Middle frontal gyrus (tissue), 1 donor: ENCODE data around the gene FOCAD.

Experiments
- DNase-seq: peaks from one replicate; pipeline ENCODE4 v3.0.0-alpha.2; 2015; ENCODE audit warnings: low spot score; ENCODE audit errors: extremely low spot score

FOCAD gene

DNA sequence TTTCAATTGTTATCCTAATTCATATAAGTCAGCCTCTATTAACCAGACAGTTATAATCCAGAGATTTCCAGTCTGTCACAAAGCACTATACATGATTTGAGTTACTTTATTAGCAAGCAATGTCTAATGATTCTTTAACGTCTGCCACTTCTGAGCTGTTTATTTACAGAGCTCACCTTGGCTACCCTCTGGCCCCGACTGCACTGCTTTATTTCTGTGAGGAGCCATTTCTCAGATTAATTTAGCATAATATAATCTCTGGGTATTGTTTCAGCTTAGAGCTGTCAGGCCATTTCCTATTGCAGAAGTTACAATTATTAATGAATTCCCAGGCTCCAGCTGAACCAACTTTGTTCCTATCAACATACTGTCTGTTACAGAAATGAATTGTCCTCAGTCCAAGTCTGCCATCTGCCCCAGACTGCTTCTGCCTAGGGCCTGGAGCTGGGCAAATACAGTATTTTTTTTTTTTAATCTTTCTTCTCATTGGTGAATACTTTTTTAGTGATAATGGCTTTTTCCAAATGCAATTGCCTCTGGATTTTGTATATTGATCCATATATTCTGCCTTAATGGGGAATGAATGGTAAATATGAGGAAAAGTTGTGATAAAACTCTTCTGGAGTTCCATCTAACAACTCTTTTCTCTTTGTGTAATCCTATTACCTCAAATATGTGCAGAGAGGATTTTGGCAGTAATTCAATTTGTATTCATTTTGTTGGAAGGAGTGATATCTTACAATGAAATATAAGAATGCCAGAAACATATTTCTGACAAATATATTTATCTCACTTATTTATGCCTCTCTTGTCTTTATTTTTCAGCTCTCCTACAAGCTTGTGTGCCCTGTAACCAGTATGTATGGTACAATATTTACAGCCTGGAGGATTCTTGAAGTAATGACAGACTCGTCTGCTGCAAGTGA lies 104.7 kb downstream of the FOCAD start:
- no peak for DNase-seq

DNA sequence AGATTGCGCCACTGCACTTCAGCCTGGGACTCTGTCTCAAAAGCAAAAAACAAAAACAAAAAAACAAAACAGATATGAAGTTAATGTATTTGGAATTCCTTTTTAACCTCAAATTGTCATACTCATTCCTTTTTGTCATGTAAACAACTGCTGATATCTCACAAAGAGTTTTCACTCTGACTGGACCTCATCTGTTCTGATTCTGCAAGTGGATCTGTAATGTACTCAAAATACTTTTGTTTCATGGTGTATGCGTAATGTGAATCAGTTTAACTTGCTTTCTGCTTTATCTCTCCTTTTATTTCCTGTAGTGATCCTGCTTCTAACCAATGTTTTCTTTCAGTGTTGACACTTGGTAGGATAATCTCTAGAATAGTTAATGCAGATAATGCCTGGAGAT lies 106.7 kb downstream of the FOCAD start:
- DNase-seq, result no peak

DNA sequence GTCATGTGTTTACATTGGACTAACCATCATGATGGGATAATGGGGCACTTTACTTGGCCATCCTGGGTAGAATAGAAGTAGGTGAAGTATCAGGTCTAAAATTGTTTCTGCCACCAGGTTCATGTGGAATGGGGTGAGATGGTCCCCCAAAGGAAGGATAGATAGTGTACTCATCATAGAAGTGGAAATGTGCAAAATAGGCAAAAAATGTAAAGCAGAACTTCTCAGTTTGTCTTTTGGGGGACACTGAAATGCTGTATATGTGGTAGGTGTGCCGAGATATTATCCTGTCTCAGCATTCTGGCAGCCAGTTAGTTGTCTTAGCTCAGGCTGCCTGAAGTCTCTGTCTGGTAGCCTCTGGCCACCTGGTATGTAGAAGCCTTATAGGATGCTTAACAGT lies 107.6 kb downstream of the FOCAD start:
- no peak for DNase-seq

DNA sequence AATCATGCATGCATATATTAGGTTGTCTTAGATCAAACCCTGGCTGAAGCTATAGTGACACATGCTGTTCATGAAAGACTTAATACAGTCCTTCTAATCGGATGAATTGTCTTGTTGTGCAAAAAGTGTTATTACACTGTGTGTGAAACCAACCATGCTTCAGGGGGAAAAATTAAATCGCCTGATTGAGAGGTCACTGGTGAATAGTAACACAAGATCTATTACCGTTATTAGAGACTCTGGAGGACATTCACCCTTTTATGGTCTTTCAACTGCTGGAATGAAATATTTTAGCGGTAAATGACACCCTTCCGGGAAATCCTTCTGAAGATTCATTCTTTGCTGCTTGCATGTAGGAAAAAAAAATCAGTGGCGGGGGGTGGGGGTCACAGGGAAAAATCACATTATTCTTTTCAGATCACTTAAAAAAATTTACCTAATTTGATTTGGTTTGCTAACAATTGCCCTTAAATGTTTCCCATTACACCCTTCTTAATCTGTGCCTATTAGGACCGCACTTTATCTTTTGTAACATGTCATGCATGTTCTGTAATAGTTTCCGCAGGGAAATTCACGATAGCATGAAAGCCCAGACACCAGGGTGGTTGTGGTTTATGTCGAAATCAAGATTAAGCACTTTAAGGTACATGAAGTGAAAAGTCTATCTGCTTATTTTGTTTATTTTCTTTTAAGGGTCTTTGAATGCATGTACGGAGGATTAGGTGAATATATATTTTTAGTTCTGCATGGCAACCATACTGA lies 120.6 kb downstream of the FOCAD start:
- no peak for DNase-seq

DNA sequence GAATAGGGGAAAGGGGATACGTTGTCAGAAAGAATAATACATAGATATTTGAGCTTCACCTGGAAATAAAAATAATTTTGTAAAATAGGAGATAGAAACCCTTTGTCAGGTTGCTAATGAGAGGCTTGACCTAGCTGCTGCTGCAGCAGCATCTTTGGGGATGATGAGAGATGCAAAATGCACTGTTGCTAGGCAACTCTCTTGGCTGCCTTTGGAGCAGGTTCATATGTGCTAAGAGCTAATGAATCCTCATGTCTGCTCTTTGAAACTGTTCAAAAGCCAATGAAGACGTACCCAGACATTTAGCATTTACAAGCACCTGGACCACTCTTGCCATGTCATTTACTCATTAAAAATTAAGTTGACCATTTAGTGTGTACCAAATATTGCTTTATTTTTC lies 121.7 kb downstream of the FOCAD start:
- no peak for DNase-seq

DNA sequence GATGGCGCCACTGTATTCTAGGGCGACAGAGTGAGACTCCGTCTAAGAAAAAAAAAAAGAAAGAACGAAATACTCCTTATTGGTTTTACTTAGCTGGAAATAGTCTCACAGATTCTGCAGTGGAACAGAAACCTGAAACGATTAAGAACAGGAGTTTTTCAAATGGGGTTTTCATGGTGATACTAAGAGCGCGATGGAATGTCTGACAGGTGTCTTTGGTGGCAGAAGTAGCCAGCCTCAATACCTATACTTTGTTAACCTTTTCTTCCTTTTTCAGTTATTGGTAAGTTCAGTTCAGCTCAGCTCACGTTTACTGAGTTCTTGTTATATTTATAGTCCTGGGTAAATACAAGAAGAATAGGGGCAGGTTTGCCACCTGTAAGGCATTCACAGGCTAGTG lies 123.9 kb downstream of the FOCAD start:
- no peak for DNase-seq

DNA sequence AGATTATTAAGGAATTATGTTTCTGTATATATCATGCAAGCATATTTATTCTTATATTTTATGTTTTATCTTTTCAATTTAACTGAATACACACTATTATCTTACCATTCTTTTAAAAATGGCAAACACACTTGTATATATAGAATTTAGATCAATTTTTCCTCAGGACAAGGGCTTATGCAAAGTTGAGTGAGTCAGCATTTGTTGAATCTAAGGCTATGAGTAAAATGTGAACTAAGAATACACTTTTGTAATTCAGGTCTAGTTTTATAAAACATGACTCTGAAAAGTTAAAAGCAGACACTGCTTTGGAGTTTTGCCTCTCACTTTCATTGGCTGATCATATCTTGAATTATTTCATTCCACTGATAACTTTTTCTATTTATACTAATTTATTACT lies 127.8 kb downstream of the FOCAD start:
- DNase-seq, result no peak

DNA sequence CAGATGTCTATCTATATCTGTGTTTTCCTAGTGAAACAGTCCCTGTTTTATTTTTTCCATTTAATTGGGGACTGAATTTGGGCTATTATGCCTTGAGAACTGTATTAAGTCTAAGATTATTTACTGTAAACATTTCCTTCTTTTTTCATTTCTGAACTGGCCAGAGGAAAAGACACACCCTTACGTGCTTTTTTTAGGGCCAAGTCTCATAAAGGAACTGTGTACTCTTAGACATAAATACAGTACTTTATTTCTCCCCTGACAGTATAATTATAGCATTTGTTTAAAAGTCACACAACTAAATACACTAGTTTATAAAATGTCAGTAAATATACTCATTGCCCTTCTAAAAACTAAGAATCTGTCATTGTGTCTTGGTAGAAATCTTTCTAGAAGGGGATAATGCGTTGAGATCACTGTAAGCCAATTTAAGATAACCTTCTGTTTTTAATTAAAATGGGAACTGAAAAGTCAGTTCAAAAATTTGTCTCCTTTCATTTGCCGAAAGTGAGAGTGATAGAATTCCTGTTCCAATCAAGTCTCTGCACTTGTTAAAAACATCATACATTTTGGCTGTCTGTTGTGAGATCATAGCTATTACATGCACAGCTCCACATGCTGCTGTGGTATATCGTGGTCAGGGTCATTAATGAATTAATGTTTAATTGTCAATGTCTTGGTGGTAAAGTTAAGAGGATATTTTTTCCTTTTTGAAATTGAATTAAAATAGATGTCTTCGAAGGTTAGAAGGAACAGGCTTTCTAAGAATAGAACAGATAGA lies 132.1 kb downstream of the FOCAD start:
- DNase-seq, result no peak

DNA sequence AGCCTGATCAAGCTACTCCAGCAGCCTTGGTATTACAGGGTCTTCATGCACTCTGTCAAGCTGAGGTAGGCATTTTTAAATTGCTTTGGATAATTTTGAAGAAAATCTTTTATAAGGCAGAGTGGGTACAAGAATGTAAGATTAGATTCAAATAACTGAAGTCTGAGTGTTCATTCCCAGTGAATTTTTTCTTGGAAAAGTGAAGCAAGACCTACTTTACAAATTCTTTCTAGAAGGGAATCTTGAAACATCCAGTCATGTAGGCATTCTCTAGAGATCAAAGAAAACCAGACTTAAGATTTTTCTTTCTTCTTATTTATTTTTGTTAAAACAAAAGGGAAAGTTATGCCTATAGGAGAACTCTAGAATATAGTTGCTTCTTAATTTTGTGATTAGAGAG lies 139.0 kb downstream of the FOCAD start:
- DNase-seq, result no peak

DNA sequence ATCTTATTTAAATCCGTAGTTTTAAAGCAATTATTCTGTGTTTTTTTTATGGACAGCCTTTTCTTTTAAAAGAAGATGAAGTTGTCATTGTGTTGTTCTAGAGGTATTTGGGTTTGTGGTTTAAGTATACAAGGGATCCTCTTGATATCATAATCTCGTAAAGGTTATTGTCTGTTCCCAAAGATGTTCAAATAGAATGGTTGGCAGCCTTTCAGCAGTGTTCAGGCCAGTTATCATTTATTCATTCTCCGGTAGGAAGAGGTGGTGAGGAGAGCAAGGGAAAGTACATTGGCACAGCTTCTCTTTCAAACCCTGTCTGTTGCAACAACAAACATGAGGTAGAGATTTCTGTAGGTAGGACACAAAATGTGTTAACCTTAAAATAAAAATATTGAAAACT lies 147.0 kb downstream of the FOCAD start:
- DNase-seq, result no peak

DNA sequence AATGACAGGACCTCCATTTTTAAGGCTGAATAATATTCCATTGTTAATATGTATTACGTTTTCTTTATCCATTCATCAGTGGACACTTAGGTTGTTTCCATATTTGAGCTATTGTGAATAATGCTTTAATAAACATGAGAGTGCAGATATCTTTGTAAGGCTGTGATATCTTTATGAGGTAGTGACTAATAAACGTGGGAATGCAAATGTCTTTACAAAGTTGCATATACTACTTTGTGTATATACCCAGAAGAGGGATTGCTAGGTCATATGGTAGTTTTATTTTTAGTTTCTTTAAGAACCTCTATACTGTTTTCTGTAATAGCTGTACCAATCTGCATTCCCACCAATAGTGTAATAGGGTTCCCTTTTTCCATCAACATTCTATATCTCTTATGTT lies 148.7 kb downstream of the FOCAD start:
- DNase-seq, result no peak

DNA sequence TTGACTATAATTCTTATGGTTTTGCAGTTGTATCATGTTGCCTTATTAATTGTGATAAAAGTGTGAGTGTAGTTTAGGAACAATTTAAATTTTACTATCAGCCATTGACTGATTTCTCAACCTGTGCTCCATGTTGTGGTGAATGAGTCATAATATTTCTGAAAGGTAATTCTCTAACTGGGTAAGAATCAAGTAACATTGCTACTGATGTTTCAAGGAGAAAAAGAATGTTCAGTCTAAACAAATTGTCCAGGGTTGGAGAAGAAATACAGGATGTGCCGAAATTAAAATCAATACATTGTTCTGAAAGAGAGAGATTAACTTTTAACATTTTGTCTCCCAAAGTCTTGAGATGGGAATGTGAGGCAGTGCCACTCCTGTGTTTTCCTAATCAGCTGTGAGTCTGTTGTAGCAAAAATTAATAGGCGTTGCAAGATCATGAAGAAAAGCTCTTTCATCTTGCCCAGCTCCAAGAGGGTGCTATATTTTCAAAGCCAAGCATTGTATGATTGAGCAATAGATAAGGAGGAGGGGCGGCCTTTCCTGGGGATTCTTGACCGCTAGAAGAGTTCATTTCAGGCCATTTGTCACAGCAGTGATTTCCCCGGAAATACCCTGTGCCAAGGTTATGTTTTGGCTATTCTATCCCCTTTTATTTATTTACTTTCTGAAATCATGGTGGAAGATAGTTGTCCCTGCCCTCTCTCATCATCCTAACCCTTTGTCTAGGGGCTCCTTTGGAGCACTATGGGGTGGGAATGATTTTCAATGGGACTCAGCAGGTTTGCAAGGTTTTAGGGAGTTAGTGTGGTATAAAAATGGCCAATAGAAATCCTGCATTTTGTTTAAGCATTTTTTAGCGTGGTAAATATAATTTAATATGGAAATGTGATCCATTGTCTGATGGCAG lies 151.6 kb downstream of the FOCAD start:
- DNase-seq, result no peak

DNA sequence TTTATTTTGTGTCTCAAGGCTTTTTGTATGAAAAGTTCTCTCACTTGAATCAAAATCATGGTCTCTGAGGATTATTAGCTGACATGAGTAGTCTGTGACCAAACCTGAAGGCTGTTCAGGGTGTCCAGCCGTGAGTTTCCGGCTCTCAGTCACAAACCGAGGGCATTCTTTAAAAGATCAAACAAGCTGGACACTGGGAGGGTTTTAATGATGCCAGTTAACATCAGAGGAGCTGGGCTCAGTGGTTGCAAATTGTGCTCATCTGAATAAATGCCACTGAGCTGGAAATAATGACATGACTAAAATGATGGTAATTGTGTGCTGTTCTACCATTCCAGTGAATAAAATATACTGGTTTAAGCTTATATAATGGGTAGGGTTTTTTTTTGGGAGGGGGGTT lies 153.1 kb downstream of the FOCAD start:
- DNase-seq, result no peak

DNA sequence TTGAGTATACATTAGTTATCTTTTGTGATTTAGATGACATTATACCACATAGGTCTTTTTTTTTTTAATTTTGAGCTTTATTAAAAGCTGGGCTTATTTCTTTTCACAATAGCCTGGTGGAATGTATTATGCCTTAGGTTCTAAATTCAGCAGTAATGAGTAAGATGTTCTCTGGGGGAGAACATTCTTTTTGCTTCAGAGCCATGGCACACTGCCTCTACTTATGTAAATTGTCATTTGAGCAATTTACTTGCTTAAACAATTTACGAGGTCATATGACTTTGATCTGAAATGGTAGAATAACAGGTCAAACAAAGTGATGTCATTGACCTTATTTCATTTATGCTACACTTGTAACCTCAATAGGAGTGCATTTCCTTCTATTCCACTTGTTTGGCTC lies 154.2 kb downstream of the FOCAD start:
- DNase-seq, result no peak

DNA sequence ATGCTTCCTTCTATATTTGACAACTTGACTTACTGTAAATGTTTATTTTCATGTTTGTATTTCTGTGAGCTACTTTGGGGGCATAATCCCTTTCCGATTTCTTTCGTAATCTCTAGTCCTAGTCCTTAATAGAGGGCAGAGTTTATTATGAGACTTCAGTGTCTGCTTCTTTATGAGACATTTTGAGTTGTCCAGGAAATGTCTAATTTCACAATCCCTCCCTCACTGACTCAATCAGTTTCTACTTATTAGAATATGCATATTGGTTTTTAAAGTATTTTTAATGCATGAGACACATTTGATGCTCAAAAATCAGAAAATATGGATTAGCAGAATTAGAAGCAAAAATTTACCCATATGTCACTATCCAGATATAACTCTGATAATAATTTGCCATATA lies 160.9 kb downstream of the FOCAD start:
- DNase-seq, result no peak

DNA sequence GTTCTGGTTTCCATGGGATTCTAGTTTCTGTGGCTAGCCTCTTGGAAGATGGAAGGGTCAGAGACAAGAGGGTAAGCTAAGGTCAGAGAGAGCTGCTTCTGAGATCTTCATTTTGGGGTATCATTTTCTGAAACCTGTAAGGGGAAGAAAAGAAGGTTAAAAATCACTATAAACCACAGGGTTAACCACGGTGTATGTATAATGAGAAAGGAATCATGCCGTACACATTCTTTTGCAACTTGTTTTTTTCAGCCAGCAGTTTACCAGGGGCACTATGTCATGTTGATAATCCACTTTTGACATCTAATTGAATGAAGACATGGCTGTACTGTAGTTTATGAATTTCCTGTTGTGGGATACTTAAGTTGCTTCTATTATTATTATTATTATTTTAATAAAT lies 164.4 kb downstream of the FOCAD start:
- DNase-seq, result no peak

DNA sequence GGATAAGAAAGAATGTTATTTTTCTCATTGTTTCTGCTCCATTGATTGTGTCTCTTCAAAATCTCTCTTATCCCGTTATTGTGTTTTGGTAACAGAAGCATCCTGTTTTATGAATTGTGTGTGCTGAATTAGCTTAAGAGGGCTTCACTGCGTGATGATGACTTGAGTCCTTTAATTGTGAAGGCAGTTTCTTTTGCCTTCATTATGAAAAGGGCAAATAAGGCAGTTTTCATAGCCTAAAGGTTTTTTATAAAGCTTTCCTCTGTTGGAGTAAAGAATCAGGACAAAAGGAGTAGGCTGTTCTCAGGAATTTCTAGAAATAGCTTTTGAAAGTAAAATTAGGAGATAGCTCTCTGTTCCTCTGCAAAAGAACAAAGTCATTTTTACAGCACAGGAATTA lies 169.8 kb downstream of the FOCAD start:
- no peak for DNase-seq

DNA sequence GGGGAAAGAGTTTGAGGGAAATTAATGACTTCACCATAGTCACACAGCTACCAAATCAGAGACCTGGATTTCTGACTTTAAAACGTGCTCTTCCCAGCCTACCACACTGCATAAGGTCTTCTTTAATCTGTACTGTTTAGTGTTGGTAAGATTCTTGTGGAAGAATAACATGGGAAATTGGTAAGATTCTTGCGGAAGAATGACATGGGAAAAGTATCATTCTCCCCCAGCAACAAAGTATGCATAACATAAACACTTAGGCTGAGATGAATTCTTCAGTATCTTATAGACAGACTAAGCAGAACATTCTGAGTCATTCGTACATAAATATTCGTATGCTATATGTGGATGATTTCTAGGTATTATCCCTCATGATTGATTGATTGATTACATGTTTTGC lies 170.4 kb downstream of the FOCAD start:
- no peak for DNase-seq

DNA sequence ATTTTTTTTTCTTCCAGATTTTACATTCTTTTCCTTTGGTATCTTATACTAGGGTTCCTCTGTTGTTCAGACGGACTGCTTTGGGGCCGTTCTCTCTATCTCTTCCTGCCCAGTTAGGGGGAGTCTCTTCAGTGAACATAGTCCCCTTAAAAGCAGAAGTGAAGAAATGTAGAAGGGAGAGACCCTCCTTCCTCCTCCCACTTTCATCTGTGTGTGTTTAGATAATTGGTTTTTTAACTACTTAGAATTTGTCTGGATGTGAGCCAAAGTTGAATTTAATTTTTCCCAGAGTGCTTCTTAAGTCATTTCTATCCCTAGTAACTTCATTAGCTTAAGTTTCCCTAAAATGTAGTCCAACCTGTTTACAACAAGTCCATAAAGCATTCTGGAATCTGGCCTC lies 179.9 kb downstream of the FOCAD start:
- DNase-seq, result no peak

DNA sequence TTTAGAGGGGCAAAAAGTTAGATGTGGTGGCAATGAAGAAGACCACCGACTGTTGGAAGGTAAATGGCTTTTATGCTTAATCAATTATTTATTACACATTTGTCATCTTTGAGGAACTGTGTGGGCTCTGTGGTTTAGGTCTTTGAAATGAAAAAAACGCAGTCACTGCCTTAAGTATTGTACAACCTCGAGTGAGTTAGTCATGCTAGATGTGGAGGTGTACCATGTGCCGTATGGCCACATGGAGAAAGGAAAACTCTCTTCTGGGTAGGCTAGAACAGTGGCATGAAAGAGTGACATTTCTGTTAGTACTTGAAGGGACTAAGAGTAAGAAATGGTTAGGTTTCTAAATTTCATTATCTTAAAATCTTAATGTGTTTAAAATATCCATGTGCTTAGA lies 181.3 kb downstream of the FOCAD start:
- DNase-seq, result no peak

DNA sequence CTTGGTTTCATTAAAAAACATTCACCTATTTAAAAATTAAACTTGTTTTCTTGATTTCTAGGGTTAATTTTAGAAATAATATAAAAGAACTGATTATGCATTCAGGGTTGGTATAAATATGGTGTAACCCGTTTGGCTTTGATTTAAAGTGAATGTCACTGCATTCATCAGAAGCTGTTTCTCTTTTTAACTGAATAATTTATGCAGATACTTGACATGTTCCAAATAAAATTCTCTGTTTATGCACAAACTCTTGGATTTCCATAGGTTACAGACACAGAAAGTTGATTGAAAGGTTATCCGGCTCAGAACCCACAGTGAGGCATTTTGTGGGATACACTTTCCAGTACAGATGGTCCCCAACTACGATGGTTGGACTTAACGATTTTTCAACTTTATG lies 186.1 kb downstream of the FOCAD start:
- DNase-seq, result no peak
